Neural progenitor cell (in vitro differentiated cells): Measurements from ENCODE around the gene CHCHD6. TPM values are rescaled to one million over a fixed set of nuclear protein-coding genes. Genes with fewer than 3 reads are reported as not detected.

Experiments
- DNase-seq: peaks from one replicate; pipeline ENCODE4 v3.0.0-alpha.2; 2016; ENCODE audit warnings: low spot score
- H2AFZ ChIP-seq: fragments of 200-600 bp; sonication (generic); replicated peaks from 2 replicates; pipeline ENCODE4 v1.6.1; 2016; ENCODE audit warnings: antibody characterized with exemption
- H3F3A ChIP-seq: fragments of 200-600 bp; sonication (generic); 2 replicates; pipeline ENCODE4 v1.6.1; 2016; ENCODE audit warnings: antibody characterized with exemption, low read depth
- H3K27ac ChIP-seq: fragments of 200-600 bp; sonication (generic); 2 replicates; pipeline ENCODE4 v1.5.1; 2016; ENCODE audit warnings: mild to moderate bottlenecking
- H3K27me3 ChIP-seq: fragments of 200-600 bp; sonication (generic); 2 replicates; pipeline ENCODE4 v1.6.1; 2016; ENCODE audit warnings: mild to moderate bottlenecking, moderate library complexity
- H3K36me3 ChIP-seq: fragments of 200-600 bp; sonication (generic); 2 replicates; pipeline ENCODE4 v1.5.1; 2016
- H3K4me1 ChIP-seq: fragments of 200-600 bp; sonication (generic); 2 replicates; pipeline ENCODE4 v1.6.1; 2016; ENCODE audit warnings: mixed run types
- H3K4me2 ChIP-seq: fragments of 200-600 bp; sonication (generic); 2 replicates; pipeline ENCODE4 v1.6.1; 2016
- H3K4me3 ChIP-seq: fragments of 200-600 bp; sonication (generic); 2 replicates; pipeline ENCODE4 v1.5.1; 2016
- H3K79me2 ChIP-seq: fragments of 200-600 bp; sonication (generic); 2 replicates; pipeline ENCODE4 v1.6.1; 2016; ENCODE audit warnings: low read depth
- H3K9ac ChIP-seq: fragments of 200-600 bp; sonication (generic); 2 replicates; pipeline ENCODE4 v1.6.1; 2016
- H3K9me3 ChIP-seq: fragments of 200-600 bp; sonication (generic); 2 replicates; pipeline ENCODE4 v1.5.1; 2016; ENCODE audit warnings: low read depth
- H4K20me1 ChIP-seq: fragments of 200-600 bp; sonication (generic); 2 replicates; pipeline ENCODE4 v1.6.1; 2016; ENCODE audit warnings: low read depth
- H3K27ac Mint-ChIP-seq: 3 replicates; pipeline ENCODE4 v1.8.0; 2021; ENCODE audit warnings: mixed read lengths
- H3K27me3 Mint-ChIP-seq: 2 replicates; pipeline ENCODE4 v1.8.0; 2022; ENCODE audit warnings: low read depth, mild to moderate bottlenecking, inconsistent platforms, moderate library complexity, mixed read lengths; ENCODE audit not compliant: insufficient read depth
- H3K36me3 Mint-ChIP-seq: 3 replicates; pipeline ENCODE4 v1.8.0; 2021; ENCODE audit warnings: mixed read lengths
- H3K4me1 Mint-ChIP-seq: 3 replicates; pipeline ENCODE4 v1.8.0; 2021; ENCODE audit warnings: mixed read lengths
- H3K4me3 Mint-ChIP-seq: 3 replicates; pipeline ENCODE4 v1.8.0; 2021; ENCODE audit warnings: mild to moderate bottlenecking, moderate library complexity, mixed read lengths
- H3K9me3 Mint-ChIP-seq: 3 replicates; pipeline ENCODE4 v1.8.0; 2020; ENCODE audit warnings: mixed read lengths
- CTCF ChIP-seq: fragments of 200-600 bp; sonication (generic); IDR thresholded peaks from 2 replicates; pipeline ENCODE4 v1.5.1; 2017; ENCODE audit warnings: antibody characterized with exemption, mild to moderate bottlenecking
- EZH2 ChIP-seq: fragments of 200-600 bp; sonication (generic); IDR thresholded peaks from 2 replicates; pipeline ENCODE4 v1.6.1; 2017; ENCODE audit warnings: antibody characterized with exemption, mild to moderate bottlenecking, moderate library complexity
- EZH2phosphoT487 ChIP-seq: fragments of 200-600 bp; sonication (generic); IDR thresholded peaks from 2 replicates; pipeline ENCODE4 v1.6.1; 2017; ENCODE audit warnings: antibody characterized with exemption
- total RNA-seq: library from RNA; depleted of rRNA; stranded (reverse); fragments of >200 nt; gene quantifications from 2 replicates; pipeline ENCODE4 v1.2.3, GENCODE V29; 2015; ENCODE audit warnings: low replicate concordance

Gene CHCHD6
- total RNA-seq, 1 donor from 2014 or later = 35.7 TPM

- Histone ChIP-seq H3K4me1 (no peaks in the 10 kb centered on the region), H3K4me2 (no peak overlapping the region), H3K9ac (no peak overlapping the region), H4K20me1 (no peaks in the 10 kb centered on the region), H2AFZ (no peak overlapping the region), H3K9me3 (peaks cover 7% of the 10 kb centered on the region), H3K27ac (no peak overlapping the region), H3K4me3 (no peak overlapping the region), H3K79me2 (no peaks in the 10 kb centered on the region), H3K27me3 (no peaks in the 10 kb centered on the region), H3K36me3 (no peaks in the 10 kb centered on the region), H3F3A (peaks cover 14% of the 10 kb centered on the region)
- Mint-ChIP-seq H3K27me3 (no peaks in the 10 kb centered on the region), H3K27ac (no peak overlapping the region), H3K36me3 (peaks cover 7% of the 10 kb centered on the region), H3K4me1 (peaks cover 4% of the 10 kb centered on the region), H3K4me3 (no peak overlapping the region), H3K9me3 (peaks cover 5% of the 10 kb centered on the region)
- no peak for DNase-seq
- TF ChIP-seq EZH2phosphoT487 (no peak), CTCF (no peak), EZH2 (no peak)
Observed at GRCh38 chr3:126917232-126917804, 213.3 kb downstream of the CHCHD6 start.

GRCh38 chr3:126918355-126918821 is 214.3 kb downstream of the CHCHD6 start:
- peaks cover 7% of the 10 kb centered on the region for H3K36me3 Mint-ChIP-seq
- no peak overlapping the region for H3K27ac ChIP-seq
- no peak overlapping the region for H3K27ac Mint-ChIP-seq
- no peaks in the 10 kb centered on the region for H3K27me3 Mint-ChIP-seq
- no peaks in the 10 kb centered on the region for H3K36me3 ChIP-seq
- H3K9me3 ChIP-seq = peaks cover 7% of the 10 kb centered on the region
- no peak for DNase-seq
- H3K79me2 ChIP-seq = no peaks in the 10 kb centered on the region
- no peak overlapping the region for H3K9ac ChIP-seq
- no peak overlapping the region for H3K4me2 ChIP-seq
- no peak overlapping the region for H3K4me3 Mint-ChIP-seq
- H3K4me1 ChIP-seq = no peaks in the 10 kb centered on the region
- H3K9me3 Mint-ChIP-seq = peaks cover 5% of the 10 kb centered on the region
- no peak overlapping the region for H2AFZ ChIP-seq
- H3K27me3 ChIP-seq = no peaks in the 10 kb centered on the region
- H3K4me1 Mint-ChIP-seq = peaks cover 4% of the 10 kb centered on the region
- H3F3A ChIP-seq = peaks cover 14% of the 10 kb centered on the region
- H3K4me3 ChIP-seq = no peak overlapping the region
- no peaks in the 10 kb centered on the region for H4K20me1 ChIP-seq
- no peak for TF ChIP-seq CTCF
- no peak for TF ChIP-seq EZH2phosphoT487
- TF ChIP-seq EZH2 = no peak

DNA sequence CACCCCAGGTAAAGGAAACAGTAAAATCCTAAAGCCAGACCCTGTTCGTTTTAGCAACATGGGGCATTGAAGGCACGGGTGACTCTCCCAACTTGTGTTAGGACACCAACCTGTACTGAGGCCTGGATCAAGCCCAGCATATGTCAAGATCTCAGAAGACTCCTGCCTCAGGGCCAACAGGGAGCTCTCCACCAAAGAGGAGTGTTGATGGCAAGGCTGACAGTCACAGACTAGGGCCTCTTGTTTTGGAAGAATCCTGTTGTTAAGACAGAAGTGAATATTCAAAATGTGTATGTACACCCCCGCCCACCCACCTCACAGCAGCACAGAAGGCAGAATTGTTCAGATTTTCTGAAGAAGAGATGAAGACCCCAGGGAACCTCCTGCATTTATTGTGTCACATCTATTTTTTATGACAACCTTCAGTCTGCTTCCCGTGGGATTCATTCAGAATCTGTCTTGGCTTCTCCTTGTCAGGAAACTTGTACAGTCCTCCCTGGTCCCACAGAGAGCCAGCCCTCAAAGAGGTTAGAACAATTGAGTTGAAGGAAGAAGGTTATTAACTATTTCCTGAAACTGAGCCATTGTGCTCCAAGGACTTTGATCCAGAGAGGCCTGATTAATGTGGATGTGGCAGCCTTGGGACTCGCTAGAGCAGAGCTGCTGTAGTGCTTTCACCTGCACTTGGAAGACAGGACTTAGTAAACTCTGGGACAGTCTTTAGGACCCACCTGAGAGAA is 217.2 kb downstream of the CHCHD6 start:
- Histone ChIP-seq H3K4me1 (no peaks in the 10 kb centered on the region), H3K36me3 (no peaks in the 10 kb centered on the region), H2AFZ (no peak overlapping the region), H3K4me2 (no peak overlapping the region), H3K27me3 (no peaks in the 10 kb centered on the region), H4K20me1 (no peaks in the 10 kb centered on the region), H3F3A (peaks cover 14% of the 10 kb centered on the region), H3K9me3 (peaks cover 7% of the 10 kb centered on the region), H3K9ac (no peak overlapping the region), H3K4me3 (no peak overlapping the region), H3K27ac (no peak overlapping the region), H3K79me2 (no peaks in the 10 kb centered on the region)
- DNase-seq = no peak
- Mint-ChIP-seq H3K27ac (no peak overlapping the region), H3K27me3 (no peaks in the 10 kb centered on the region), H3K4me3 (no peak overlapping the region), H3K4me1 (peaks cover 10% of the 10 kb centered on the region), H3K9me3 (peaks cover 5% of the 10 kb centered on the region), H3K36me3 (peaks cover 2% of the 10 kb centered on the region)
- TF ChIP-seq CTCF = no peak
- no peak for TF ChIP-seq EZH2phosphoT487
- no peak for TF ChIP-seq EZH2
